MV-4-11 (cell line): ENCODE measurements around the gene TUBGCP2.

Experiments used
- DNase-seq: peaks from one replicate; lab custom pipeline; 2025; lab: John Stamatoyannopoulos, UW

TUBGCP2 gene, protein sequence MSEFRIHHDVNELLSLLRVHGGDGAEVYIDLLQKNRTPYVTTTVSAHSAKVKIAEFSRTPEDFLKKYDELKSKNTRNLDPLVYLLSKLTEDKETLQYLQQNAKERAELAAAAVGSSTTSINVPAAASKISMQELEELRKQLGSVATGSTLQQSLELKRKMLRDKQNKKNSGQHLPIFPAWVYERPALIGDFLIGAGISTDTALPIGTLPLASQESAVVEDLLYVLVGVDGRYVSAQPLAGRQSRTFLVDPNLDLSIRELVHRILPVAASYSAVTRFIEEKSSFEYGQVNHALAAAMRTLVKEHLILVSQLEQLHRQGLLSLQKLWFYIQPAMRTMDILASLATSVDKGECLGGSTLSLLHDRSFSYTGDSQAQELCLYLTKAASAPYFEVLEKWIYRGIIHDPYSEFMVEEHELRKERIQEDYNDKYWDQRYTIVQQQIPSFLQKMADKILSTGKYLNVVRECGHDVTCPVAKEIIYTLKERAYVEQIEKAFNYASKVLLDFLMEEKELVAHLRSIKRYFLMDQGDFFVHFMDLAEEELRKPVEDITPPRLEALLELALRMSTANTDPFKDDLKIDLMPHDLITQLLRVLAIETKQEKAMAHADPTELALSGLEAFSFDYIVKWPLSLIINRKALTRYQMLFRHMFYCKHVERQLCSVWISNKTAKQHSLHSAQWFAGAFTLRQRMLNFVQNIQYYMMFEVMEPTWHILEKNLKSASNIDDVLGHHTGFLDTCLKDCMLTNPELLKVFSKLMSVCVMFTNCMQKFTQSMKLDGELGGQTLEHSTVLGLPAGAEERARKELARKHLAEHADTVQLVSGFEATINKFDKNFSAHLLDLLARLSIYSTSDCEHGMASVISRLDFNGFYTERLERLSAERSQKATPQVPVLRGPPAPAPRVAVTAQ

DNA sequence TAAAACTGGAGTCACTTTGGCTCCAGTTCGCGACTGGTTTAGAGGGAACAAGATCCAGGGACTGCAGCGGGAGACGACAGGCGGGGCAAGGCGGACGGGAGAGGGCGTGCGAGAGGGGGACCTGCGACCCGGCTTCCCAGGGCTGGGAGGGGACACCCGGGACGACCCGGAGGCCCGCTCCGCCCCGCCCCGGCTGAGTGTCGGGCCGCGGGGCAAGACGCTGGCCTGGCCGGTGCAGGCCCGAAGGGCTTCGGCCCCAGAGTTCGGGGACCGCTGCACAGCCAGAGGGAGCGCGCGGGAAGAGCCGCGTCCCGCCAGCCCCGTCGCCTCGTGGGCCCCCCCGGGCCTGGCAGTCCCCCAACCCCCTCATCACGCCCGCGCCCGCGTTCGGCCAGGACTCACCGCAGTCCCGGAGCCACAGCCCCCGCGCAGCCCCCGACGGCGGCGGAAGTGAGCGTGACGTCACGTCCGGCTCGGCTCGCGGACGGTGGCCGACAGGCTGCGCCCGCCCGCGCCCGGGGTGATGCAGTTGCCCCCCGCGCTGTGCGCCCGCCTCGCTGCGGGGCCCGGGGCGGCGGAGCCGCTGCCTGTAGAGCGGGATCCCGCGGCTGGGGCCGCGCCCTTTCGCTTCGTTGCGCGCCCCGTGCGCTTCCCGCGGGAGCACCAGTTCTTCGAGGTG is at the start of gene TUBGCP2, which contains the start of gene ZNF511:
TSS of gene TUBGCP2 (minus strand) at position 452 of the 679 bp plus-strand sequence. CDS start 5,931 bp downstream, outside the sequence.
TSS of gene ZNF511 (plus strand) at position 494 of the 679 bp plus-strand sequence. CDS start at position 524, 30 bp downstream.
- peak; percentile 77 for DNase-seq

DNA sequence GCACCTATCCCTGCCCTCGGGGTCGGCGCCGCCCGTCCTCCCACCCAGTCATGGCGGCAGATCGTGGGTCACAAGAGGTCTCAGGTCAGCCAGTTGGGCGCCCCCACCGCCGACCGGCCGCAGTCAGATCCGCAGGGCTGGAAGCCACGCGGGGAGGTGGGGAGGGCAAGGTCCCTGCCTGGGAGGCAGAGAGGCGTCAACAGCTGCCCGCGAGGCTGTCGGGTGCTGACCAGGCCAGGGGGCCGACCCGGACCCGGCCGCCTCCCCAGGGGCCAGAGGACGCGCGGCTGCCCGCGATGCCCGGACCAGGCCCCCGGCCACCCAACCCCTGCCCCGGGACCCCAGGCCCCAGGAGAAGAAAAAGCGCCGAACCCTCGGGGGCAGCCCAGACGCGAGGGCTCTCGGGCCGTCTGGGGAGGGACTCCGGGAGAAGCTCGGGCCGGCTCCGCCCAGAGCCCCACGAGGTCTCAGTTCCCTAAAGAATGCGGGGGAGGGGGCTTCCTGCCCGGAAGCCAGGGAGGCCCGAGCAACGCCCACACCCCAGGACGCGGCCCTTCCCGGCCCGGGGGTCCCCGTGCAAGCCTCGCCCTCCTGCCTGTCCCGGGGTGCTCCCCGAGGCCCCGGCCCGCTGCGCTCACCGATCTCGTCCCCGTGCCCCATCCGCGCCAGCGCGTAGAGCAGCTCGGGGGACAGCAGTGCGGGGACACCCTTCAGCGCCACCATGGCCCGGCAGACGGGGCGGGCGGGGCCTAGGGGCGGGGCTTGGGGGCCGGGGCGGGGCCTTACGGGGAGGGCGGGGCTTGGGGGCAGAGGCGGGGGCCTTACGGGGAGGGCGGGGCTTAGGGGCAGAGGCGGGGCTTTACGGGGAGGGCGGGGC is 48.9 kb upstream of the TUBGCP2 start, which contains the start of gene FUOM:
TSS of gene FUOM (minus strand) at position 735 of the 877 bp plus-strand sequence. CDS start at position 723, 12 bp downstream.
- DNase-seq, result peak; percentile 65

DNA sequence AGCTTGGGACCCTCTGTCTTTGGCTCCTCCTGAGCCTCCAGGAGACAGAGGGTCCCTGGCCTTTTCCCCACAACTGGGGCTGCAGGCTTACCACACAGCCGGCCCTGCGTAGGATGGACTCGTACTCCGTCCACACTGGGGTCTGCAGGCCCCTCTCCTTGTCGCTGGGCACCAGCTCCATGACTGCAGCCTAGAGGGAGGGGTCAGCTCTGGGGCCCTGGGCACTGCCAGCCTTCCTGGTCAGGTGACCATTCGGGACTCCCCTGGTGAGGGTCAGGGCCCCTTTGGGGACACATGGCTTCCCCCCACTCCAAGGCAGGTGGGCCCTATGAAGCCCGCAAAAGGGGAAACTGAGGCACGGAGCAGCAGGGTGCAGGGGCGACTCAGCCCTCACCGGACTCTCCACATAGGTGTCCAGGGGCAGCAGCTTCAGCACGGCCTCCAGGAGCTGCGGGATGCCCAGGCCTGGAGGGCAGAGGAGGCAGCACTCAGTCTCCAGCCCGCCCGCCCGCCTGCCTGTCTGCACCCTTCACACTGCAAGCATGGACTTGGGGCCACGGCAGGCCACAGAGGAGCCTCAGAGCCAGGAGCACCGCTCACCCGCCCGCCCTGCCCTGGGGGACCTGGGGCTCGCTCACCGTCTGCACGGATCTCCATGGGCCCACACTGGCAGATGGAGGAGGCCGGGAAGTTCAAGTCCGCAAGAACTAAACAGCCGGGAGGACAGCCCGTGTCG is 48.0 kb upstream of the TUBGCP2 start:
- DNase-seq, result no peak

DNA sequence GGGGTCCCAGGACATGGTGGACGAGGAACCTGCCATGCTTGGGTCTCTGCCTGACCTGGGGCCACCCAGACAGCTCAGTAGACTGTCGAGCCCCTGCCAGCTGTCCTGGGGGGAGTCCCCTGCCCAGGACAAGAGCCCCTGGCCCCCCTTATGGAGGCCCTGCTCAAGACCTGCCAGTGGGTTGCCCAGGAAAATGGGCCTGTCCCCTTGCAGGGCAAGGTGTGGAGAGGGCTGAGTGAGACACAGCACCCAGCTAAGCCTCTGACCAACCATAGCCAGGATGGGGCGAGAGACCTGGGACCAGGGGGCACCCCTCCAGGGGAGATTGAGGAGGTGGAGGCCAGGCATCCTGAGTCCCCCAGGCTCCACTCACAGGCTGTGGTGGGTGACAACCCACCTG is 47.3 kb upstream of the TUBGCP2 start:
- no peak for DNase-seq

DNA sequence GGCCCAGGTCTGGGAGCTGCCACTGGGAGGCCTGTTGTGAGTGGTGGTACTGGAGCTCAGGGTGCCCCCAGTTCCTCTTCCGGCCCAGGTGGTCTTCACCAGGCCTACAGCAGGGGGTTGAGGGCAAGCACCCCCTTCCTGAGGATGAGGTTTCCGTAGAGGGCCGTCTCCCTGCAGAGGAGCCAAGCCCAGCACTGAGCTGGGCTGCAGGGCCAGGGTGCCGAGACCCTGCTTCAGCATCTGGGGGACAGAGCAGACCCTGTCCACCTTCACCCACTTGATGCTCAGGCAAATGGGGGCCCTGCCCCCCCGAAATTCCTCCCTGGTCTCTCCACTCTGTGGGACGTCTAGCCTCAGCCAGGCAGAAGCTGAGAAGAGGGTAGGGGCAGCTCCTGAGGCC is 46.6 kb upstream of the TUBGCP2 start:
- no peak for DNase-seq

DNA sequence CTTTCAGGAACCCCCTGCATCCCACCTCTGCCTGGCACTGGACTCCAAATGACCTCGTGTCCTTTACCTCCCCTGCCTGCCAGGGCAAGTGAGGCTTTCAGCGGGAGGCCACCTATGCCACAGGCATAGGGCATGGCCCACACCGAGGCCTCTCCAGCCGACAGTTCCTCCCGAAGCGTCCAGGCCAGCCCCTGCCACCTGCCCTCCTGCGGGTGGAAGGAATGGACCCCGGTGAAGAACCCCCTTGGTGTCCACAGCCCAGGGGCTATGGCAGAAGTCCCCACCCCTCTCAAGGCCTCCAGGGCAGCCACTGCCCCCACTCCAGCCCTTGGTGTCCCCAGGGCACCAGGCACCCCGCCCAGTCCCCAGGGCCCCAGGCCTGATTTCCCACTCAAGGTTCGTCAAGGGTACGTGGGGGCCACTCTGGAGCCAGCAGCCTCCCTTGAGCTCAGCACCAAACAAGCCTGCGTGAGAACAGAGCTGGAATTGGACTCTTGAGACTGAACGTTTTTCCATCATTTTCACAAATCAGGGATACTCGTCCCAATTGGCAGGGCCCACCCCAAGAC is 46.1 kb upstream of the TUBGCP2 start:
- no peak for DNase-seq

DNA sequence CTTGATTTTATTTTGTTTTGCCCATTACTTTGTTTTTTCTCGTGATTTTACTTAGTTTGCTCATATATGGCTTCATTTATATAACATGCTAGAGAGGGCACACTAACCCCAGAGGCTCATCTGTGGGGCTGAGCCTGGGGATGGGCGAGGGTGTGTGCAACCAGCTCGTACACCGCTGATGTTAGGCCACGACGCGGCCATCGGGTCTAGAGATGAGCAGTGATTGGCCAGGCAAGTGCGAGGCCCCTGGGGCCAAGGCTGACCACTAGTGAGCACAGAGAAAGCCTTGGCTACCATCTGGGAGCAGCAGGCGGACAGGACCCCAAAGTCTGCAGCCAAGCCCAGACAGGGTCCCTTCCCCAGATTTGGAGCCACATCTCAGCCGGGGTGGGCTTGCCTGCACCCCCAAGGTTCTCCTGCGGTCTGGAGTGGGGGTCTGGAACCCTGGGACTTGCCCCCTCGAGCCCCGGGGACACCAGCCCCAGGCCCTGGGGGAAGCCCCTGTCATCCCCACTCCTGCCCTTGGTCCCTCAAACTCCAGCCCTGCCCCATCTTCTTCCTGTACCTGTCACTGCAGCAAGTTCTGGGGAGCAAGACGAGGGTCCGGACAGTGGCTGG is 45.4 kb upstream of the TUBGCP2 start:
- no peak for DNase-seq

DNA sequence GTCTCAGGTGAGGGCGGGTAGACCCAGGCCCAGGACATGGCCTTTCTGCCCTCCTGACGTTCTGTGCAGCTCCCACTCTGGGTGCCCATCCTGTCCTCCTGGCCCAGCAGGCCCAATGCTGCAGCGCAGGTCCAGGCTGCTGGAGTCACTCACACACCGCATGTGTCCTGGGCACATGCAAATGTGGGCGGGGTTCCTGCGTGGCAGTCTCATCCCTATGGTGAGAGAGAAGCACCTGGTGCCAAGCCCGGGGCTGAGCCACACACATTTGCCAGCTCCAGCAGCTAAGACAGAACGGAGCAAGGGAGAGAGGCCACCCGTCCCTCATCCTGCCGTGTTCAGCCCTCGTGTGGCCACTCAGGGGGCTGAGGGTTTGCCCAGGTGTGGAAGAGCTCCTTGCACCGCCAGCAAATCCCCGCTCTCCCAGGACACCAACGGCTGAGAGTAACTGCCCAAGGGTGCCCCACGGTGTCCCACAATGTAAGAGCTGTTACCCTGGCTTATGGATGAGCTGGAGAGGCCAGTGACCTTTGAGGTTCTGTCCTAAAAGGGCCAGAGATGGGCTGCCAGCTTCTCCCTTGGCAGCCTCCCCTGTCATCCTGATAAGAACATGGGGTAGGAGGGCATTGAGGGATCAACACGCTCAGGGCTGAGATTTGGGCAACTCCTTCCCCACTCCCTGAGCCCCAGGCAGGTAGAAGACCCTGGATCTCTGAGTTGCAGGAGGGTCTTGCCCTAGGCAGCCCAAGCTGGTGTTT is 44.7 kb upstream of the TUBGCP2 start:
- no peak for DNase-seq

DNA sequence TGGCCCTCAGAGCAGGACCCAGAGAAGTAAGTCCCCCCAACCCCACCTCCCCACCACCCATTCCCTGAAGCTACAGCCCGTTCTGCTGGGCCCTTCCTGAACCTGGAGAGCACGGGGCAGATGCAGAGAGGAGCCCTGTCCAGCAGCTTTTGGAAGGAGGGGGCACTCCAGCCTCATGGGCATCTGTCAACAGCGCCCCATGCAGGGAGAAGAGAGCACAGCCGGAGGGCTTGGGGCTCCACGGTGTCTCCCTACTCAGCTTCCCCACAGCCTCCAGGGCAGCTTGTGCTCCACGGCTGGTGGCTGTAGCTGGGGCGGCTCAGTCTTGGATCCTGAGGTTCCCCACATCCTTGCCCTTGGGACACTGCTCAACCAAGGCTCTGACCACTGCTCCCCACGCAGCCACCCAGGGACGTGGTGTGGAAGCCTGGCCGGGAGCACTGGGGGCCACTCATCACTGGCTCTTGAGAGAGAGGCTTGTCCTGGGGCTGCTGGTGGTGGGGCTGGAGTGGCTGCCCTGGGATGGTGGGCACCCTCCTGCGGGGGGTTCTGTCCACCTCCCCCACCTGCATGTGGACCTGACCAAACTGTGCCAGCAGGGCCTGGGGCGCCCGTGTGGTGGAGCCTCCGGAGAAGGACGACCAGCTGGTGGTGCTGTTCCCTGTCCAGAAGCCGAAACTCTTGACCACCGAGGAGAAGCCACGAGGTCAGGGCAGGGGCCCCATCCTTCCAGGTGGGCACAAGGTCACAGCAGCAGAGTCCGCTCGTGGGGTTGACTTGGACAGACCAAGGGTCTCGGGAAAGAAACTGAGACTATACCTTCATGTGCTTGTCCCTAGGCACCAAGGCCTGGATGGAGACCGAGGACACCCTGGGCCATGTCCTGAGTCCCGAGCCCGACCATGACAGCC is 43.0 kb upstream of the TUBGCP2 start:
- no peak for DNase-seq

DNA sequence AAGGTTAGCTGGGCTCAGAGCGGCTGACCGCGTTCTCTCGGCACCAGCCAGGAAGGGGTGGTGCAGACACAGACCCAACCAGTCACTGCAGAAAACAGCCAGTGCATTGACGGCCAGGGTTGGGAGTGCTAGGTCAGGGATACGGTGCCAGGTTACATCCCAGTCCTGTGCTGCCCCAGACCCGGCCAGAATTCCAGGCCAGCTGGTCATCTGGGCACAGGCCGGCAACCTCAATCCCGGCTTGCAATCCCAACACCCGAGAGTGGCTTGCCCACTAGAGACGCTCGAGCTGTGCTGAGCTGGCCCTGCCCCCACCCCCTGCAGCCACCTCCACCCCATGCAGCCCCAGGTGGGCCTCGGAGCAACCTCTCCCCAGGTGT is 42.3 kb upstream of the TUBGCP2 start:
- DNase-seq, result no peak

DNA sequence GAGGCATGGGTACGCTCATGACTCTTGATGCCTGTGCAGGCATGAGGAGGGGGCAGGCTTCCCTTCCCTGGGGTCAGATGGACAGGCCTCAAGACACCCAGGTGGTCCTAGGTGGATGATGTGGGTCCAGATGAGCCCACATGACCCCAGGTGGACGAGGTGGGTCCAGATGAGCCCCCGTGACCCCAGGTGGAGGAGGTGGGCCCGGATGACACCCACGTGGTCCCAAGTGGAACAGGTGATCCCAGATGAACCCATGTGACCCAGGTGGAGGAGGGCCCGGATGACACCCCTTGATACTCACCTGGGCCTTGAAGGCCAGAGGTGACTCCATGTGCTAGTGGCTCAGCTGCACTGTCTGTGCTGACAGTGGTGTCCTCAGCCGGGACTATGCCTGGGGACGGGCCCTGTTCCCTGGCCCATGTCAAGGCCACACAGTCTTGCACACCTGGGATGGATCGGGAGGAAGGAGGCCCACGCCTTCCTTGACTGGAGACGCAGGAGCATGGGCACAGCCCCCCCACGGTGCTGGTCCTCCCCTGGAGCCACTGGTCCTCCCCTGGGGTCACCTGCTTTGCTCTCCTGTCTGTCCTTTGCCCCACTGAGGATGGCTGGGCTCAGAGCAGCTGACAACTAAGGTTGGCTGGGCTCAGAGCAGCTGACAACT is 41.7 kb upstream of the TUBGCP2 start:
- no peak for DNase-seq

DNA sequence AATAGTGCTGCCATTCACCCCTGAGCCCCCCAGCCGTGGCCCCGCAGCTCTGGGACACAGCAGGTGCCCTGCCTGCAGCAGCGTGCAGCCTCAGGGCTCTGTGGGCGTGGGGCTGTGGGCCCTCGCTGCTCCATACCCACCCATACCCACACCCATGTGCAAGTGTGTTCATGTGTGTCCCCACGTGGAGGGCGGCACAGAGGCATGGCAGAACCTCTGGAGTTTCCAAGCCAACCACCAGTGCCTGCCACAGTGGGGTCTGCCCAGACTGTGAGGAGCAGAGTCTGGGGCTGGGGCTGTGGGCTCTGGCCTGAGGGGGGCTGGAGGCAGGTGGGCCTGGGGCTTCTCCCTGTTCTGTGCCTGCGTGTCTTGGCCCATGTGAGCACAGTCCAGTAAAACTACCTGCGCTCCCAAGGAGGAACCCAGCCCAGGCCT is 40.9 kb upstream of the TUBGCP2 start:
- DNase-seq, result no peak

DNA sequence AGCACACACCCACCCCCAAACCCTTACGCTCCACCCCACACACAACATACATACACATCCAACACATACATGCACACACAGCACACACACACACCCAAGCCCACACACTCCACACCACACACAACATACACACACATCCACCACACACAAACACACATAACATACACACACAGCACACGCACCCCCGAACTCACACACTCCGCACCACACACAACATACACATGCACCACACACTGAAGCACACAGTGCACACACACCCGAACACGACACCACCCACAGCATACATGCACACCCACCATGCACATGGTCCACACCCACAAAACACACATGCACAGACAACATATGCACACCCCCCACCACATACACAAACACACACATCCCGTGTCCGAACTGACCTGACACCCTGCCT is 40.5 kb upstream of the TUBGCP2 start:
- no peak for DNase-seq

DNA sequence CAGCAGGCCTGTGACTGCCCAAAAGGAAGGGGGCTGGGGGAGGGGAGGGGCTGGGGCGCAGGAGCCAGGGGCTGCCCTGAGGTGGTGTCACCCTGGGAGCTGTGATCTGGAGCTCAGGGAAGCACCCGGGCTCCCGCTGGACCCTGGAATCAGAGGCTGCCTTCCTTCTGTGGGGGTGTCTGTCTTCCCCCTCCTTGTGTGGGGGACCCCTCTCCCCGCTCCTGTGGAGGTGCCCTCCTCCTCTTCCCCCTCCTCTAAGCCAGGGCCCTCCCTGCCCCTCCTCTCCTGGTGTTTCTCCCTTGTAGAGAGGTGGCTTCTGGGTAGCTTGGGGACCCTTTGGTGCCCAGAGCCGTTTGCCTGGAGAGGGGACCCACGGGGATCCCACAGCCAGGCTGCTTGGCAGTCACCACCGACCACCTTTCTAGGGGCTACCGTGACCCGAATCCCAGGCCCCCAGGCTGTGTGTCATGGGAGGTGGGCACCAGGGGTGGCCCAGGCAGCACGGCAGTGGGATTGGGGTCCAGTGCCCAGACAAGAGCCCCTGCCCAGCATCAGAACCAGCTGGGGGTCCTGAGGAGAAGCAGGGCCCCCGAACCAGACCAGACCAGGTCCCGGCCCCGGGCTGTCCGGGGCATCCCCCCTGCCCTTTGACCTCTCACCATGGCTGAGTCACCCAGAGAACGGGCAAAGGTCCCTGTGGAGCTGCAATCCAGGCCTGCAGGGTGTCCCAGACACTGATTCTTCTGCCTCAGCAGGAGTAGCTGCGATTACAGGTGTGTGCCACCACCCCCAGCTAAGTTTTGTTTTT is 39.2 kb upstream of the TUBGCP2 start:
- no peak for DNase-seq

DNA sequence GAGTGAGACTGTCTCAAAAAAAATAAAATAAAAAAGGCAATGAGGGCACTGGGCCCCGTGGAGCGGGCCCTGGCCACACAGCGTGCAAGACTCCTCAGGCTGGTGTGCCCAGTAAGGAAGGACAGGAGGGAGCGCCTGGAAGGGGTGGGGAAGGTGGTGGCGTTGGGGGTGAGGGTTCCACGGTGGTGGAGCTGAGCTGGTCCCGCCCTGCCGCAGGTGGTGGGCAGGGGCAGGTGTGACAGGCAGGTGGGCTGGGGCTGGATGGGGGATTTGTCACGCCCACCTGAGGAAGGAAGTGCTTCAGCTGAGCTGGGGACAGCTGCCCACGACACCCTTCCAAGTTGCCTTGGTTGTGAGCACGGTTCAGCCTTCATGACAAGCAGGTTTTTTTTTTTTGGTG is 37.7 kb upstream of the TUBGCP2 start:
- DNase-seq, result no peak

DNA sequence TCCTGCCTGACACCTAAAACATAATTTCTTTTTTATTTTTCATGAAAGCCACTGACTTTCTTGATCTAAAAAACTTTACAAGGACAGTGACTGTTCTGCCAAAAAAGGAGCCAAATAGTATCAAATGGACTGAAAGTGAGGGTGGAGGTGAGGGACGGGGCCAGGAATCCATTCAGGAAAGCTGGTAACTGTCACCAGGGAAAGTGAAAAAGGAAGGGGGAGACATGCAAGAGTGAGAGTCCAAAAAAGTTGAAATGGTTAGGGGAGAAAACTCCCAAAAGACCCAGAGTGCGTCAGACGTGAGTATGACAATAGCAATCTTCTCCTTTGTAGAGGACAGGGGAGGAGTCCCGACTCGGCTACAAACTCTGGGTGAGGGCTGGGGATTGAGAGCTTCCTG is 35.6 kb upstream of the TUBGCP2 start:
- DNase-seq, result no peak
